ENCODE data around the gene TUBB2A. TPM values are rescaled to one million over a fixed set of nuclear protein-coding genes. Genes with fewer than 3 reads are reported as not detected.

Gene TUBB2A
- total and polyA plus RNA-seq, 2 of the 13 experiments (the other 11 are each of a cell fraction or from before 2014, with no cell fraction given), result 35.3 to 106 TPM

DNA sequence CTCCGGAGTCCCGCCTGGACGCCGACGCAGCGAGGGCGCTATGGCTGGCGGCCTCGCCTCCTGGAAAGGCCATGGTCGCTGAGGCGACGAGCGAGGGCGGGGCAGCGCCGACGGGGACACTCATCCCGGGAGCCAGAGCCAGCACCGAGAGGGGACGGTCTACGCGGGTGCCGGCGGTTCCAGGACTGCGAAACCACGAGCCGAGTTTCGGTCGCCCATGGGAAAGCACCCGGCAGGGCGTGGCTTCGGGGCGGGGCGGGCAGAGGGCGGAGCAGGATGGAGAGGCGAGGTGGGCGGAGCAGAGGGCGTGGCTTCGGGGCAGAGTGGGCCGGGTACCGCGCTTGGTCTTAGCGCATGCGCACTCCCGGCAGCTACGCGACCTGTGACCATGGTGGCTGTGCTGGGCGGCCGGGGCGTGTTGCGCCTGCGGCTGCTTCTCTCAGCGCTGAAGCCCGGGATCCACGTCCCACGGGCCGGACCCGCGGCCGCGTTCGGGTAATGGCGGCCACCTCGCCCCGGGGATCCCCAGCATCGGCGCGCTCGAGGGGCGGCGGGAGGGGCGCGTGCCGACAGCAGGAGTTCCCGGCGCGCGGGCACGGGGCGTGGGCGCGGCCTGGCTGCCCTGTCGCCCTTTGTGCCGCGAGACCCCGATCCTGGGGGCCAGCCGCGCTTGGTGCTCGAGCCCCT, 38.8 kb downstream of the TUBB2A start, which contains the start of gene BPHL (continued):
- peak; percentile 99 for TF ChIP-seq ZNF274 (CRISPR knock-in tag; IDR thresholded peaks at IDR 0.05)
- TF ChIP-seq, protein P1, sequence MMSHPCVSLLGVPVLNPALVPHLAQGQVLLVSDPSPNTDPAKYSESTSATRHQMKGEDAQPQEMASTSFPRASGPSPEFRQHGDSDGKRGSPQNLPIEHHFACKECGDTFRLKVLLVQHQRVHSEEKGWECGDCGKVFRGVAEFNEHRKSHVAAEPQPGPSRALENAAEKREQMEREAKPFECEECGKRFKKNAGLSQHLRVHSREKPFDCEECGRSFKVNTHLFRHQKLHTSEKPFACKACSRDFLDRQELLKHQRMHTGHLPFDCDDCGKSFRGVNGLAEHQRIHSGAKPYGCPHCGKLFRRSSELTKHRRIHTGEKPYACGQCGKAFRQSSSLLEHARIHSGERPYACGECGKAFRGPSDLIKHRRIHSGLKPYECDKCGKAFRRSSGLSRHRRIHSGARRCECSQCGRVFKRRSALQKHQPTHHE (CRISPR knock-in tag; IDR thresholded peaks at IDR 0.05; ENCODE audit: borderline replicate concordance), result peak; percentile 97
- TF ChIP-seq, protein P2, sequence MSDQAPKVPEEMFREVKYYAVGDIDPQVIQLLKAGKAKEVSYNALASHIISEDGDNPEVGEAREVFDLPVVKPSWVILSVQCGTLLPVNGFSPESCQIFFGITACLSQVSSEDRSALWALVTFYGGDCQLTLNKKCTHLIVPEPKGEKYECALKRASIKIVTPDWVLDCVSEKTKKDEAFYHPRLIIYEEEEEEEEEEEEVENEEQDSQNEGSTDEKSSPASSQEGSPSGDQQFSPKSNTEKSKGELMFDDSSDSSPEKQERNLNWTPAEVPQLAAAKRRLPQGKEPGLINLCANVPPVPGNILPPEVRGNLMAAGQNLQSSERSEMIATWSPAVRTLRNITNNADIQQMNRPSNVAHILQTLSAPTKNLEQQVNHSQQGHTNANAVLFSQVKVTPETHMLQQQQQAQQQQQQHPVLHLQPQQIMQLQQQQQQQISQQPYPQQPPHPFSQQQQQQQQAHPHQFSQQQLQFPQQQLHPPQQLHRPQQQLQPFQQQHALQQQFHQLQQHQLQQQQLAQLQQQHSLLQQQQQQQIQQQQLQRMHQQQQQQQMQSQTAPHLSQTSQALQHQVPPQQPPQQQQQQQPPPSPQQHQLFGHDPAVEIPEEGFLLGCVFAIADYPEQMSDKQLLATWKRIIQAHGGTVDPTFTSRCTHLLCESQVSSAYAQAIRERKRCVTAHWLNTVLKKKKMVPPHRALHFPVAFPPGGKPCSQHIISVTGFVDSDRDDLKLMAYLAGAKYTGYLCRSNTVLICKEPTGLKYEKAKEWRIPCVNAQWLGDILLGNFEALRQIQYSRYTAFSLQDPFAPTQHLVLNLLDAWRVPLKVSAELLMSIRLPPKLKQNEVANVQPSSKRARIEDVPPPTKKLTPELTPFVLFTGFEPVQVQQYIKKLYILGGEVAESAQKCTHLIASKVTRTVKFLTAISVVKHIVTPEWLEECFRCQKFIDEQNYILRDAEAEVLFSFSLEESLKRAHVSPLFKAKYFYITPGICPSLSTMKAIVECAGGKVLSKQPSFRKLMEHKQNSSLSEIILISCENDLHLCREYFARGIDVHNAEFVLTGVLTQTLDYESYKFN (CRISPR knock-in tag; conservative IDR thresholded peaks at IDR 0.05), result peak; percentile 64
- TF ChIP-seq, protein P3, sequence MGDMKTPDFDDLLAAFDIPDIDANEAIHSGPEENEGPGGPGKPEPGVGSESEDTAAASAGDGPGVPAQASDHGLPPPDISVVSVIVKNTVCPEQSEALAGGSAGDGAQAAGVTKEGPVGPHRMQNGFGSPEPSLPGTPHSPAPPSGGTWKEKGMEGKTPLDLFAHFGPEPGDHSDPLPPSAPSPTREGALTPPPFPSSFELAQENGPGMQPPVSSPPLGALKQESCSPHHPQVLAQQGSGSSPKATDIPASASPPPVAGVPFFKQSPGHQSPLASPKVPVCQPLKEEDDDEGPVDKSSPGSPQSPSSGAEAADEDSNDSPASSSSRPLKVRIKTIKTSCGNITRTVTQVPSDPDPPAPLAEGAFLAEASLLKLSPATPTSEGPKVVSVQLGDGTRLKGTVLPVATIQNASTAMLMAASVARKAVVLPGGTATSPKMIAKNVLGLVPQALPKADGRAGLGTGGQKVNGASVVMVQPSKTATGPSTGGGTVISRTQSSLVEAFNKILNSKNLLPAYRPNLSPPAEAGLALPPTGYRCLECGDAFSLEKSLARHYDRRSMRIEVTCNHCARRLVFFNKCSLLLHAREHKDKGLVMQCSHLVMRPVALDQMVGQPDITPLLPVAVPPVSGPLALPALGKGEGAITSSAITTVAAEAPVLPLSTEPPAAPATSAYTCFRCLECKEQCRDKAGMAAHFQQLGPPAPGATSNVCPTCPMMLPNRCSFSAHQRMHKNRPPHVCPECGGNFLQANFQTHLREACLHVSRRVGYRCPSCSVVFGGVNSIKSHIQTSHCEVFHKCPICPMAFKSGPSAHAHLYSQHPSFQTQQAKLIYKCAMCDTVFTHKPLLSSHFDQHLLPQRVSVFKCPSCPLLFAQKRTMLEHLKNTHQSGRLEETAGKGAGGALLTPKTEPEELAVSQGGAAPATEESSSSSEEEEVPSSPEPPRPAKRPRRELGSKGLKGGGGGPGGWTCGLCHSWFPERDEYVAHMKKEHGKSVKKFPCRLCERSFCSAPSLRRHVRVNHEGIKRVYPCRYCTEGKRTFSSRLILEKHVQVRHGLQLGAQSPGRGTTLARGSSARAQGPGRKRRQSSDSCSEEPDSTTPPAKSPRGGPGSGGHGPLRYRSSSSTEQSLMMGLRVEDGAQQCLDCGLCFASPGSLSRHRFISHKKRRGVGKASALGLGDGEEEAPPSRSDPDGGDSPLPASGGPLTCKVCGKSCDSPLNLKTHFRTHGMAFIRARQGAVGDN (CRISPR knock-in tag; IDR thresholded peaks at IDR 0.05), result peak; percentile 97
- no peak for TF ChIP-seq KLF15 (CRISPR knock-in tag; IDR thresholded peaks at IDR 0.05; ENCODE audit: borderline replicate concordance)
- peak; percentile 46 for TF ChIP-seq TEAD3 (CRISPR knock-in tag; optimal IDR thresholded peaks at IDR 0.05; ENCODE audit: borderline replicate concordance)
- TF ChIP-seq YEATS4 (CRISPR knock-in tag; IDR thresholded peaks at IDR 0.05; ENCODE audit: borderline replicate concordance), result peak; percentile 98
- peak; percentile 85; the same call in 1 of the 2 replicates for TF ChIP-seq KDM5A (IDR thresholded peaks at IDR 0.05; ENCODE audit: borderline replicate concordance, low read length)
- TF ChIP-seq NR2F6 (IDR thresholded peaks at IDR 0.05), result no peak
- peak; percentile 13; the same call in 1 of the 2 replicates for TF ChIP-seq NR2F6 (CRISPR knock-in tag; IDR thresholded peaks at IDR 0.05)
- TF ChIP-seq, protein P4, sequence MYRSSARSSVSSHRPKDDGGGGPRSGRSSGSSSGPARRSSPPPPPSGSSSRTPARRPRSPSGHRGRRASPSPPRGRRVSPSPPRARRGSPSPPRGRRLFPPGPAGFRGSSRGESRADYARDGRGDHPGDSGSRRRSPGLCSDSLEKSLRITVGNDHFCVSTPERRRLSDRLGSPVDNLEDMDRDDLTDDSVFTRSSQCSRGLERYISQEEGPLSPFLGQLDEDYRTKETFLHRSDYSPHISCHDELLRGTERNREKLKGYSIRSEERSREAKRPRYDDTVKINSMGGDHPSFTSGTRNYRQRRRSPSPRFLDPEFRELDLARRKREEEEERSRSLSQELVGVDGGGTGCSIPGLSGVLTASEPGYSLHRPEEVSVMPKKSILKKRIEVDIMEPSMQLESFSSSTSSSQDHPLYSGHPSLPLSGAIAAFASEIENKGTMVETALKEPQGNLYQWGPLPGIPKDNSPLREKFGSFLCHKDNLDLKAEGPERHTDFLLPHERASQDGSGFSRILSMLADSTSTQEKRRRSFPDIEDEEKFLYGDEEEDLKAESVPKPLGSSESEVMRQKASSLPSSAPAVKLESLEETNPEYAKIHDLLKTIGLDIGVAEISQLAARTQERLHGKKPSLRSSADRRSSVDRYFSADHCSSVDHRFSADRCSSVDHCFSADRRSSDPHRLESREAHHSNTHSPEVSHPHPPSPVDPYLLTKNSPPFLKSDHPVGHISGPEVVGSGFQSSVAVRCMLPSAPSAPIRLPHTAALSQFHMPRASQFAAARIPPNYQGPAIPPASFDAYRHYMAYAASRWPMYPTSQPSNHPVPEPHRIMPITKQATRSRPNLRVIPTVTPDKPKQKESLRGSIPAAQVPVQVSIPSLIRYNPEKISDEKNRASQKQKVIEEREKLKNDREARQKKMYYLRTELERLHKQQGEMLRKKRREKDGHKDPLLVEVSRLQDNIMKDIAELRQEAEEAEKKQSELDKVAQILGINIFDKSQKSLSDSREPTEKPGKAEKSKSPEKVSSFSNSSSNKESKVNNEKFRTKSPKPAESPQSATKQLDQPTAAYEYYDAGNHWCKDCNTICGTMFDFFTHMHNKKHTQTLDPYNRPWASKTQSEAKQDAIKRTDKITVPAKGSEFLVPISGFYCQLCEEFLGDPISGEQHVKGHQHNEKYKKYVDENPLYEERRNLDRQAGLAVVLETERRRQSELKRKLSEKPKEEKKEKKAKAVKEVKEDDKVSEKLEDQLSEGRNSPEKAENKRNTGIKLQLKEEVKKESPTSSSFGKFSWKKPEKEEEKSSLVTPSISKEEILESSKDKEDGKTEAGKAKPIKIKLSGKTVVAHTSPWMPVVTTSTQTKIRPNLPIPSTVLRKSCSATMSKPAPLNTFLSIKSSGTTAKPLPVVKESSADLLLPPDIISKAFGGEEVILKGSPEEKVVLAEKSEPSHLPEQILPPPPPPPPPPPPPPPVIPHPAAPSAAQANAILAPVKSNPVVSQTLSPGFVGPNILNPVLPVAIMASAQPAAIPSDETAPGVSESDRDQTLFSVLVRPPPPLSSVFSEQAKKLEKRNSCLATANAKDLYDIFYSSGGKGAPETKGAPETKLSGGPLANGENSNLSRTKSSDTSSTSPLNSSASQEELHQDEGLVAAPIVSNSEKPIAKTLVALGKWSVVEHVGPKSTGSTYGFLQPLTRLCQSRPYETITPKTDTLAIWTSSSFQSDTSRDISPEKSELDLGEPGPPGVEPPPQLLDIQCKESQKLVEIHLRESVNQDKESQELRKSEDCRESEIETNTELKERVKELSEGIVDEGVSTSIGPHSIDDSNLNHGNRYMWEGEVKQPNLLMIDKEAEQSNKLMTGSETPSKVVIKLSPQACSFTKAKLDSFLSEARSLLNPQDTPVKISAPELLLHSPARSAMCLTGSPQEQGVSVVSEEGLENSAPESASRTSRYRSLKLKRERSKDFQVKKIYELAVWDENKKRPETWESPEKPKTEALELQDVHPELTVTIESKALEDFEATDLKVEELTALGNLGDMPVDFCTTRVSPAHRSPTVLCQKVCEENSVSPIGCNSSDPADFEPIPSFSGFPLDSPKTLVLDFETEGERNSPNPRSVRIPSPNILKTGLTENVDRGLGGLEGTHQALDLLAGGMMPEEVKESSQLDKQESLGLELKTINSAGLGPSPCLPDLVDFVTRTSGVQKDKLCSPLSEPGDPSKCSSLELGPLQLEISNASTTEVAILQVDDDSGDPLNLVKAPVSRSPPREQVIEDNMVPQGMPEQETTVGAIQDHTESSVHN (CRISPR knock-in tag; IDR thresholded peaks at IDR 0.05), result no peak; the same call in 1 of the 2 replicates

All from HepG2 (cell line).